Measurements from ENCODE around the gene UBXN1. TPM values are rescaled to one million over a fixed set of nuclear protein-coding genes. Genes with fewer than 3 reads are reported as not detected.

UBXN1 gene
- total RNA-seq, 1 experiment from 2014 or later, result 118 TPM

- H3K9me3 Mint-ChIP-seq (ENCODE audit: unreplicated experiment), result no peaks in the 10 kb centered on the region
- BruUV-seq (replicated peaks), result TSS peak; percentile 53
- H3K36me3 ChIP-seq (ENCODE audit: control insufficient read depth, insufficient read depth, low read length), result peaks cover 7% of the 10 kb centered on the region
- peak overlapping the region; percentile 50 for H3K4me3 ChIP-seq (ENCODE audit: low read depth, low read length)
- H3K4me1 Mint-ChIP-seq (ENCODE audit: low read depth, unreplicated experiment), result peaks cover 4% of the 10 kb centered on the region
- no peaks in the 10 kb centered on the region for H3K27me3 ChIP-seq (replicated peaks; ENCODE audit: control insufficient read depth, insufficient read depth, low read length)
- peak; percentile 71 to 75 for DNase-seq
- TF ChIP-seq, protein P1, sequence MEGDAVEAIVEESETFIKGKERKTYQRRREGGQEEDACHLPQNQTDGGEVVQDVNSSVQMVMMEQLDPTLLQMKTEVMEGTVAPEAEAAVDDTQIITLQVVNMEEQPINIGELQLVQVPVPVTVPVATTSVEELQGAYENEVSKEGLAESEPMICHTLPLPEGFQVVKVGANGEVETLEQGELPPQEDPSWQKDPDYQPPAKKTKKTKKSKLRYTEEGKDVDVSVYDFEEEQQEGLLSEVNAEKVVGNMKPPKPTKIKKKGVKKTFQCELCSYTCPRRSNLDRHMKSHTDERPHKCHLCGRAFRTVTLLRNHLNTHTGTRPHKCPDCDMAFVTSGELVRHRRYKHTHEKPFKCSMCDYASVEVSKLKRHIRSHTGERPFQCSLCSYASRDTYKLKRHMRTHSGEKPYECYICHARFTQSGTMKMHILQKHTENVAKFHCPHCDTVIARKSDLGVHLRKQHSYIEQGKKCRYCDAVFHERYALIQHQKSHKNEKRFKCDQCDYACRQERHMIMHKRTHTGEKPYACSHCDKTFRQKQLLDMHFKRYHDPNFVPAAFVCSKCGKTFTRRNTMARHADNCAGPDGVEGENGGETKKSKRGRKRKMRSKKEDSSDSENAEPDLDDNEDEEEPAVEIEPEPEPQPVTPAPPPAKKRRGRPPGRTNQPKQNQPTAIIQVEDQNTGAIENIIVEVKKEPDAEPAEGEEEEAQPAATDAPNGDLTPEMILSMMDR (IDR thresholded peaks at IDR 0.05; ENCODE audit: insufficient read depth in 1 of 2, low read depth in 1 of 2, low read length in 1 of 2, severe bottlenecking in 1 of 2, unreplicated experiment in 1 of 2), result no peak
- CTCF ChIA-PET, result interaction anchor here (0.8 to 2.1 kb wide), 11 partner anchors 11 to 122 kb away, joined by 3 to 12 read pairs (median 5); partner anchors contain the start of genes B3GAT3, EEF1G, INTS5 and TAF6L
- peak overlapping the region; percentile 99 for H3K4me3 Mint-ChIP-seq (ENCODE audit: unreplicated experiment)
- H3K27me3 Mint-ChIP-seq (ENCODE audit: insufficient read depth, unreplicated experiment), result no peaks in the 10 kb centered on the region
- H3K4me1 ChIP-seq, result peaks cover 9% of the 10 kb centered on the region
- H3K27ac Mint-ChIP-seq (ENCODE audit: unreplicated experiment), result peak overlapping the region; percentile 97
- intact Hi-C loops (cut with micrococcal nuclease; ENCODE audit: unreplicated experiment), result loop anchor here (1.0 to 2.0 kb wide), 3 partner anchors 11 to 42 kb away; partner anchors contain the start of genes GANAB and INTS5
- peaks cover 78% of the 10 kb centered on the region for H3K36me3 Mint-ChIP-seq (ENCODE audit: insufficient read depth, unreplicated experiment)
- POLR2A ChIA-PET, result interaction anchor here (0.6 to 2.1 kb wide), 32 partner anchors 8 to 238 kb away, joined by 3 to 56 read pairs (median 6); partner anchors contain the start of genes B3GAT3, EEF1G, GANAB and HNRNPUL2
- H3K9me3 ChIP-seq, result no peaks in the 10 kb centered on the region
Observed at GRCh38 chr11:62664405-62665074, 14.3 kb downstream of the UBXN1 start.

DNA sequence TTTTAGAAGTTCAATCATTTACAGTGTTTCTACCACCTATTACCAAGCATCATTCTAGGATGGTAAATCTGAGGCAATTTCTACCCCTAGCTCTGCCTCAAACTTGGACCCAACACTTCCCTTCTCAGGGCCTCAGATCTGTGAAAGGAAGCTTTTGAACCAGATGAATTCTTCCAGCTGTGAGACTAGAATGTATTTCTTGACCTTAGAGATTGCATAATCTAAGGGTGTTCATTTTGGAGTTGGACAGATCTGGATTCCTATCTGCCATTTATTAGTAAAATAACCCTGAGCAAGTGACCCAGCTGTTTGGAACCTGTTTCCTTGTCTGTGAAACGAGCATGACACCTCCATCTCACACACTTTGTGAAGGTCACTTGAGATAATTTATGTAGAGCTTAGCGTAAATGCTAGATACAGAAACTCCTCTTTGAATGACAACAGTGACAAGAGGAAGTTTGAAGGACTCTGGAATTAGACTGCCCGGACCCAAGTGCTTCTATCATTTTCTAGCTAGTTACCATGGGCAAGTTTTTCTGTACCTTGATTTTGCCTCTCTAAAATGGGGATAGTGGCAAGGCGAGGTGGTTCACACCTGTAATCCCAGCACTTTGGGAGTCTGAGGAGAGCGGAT, 22.0 kb downstream of the UBXN1 start:
- no peaks in the 10 kb centered on the region for H3K27me3 ChIP-seq (replicated peaks; ENCODE audit: control insufficient read depth, insufficient read depth, low read length)
- H3K4me1 ChIP-seq, result 0 out of 2 replicates have a peak, but pooled peaks cover 4% of the 10 kb centered on the region
- no peak overlapping the region for H3K4me3 ChIP-seq (ENCODE audit: low read depth, low read length)
- no peak overlapping the region for H3K4me3 Mint-ChIP-seq (ENCODE audit: unreplicated experiment)
- H3K27me3 Mint-ChIP-seq (ENCODE audit: insufficient read depth, unreplicated experiment), result no peaks in the 10 kb centered on the region
- no peaks in the 10 kb centered on the region for H3K36me3 ChIP-seq (ENCODE audit: control insufficient read depth, insufficient read depth, low read length)
- intact Hi-C loops (cut with micrococcal nuclease; ENCODE audit: unreplicated experiment), result no loop called here
- no peaks in the 10 kb centered on the region for H3K9me3 ChIP-seq
- ChIA-PET CTCF (interaction anchor here (0.6 kb wide), 1 partner anchor 446 kb away, joined by 3 read pairs; no protein-coding TSS in a partner anchor), POLR2A (interaction anchor here (0.5 to 2.8 kb wide), 5 partner anchors 8 to 162 kb away, joined by 3 to 33 read pairs (median 5); partner anchors contain the start of genes C11orf98, CSKMT, LBHD1 and TUT1)
- peaks cover 7% of the 10 kb centered on the region for H3K4me1 Mint-ChIP-seq (ENCODE audit: low read depth, unreplicated experiment)
- TF ChIP-seq, protein P1 (IDR thresholded peaks at IDR 0.05; ENCODE audit: insufficient read depth in 1 of 2, low read depth in 1 of 2, low read length in 1 of 2, severe bottlenecking in 1 of 2, unreplicated experiment in 1 of 2), result no peak
- DNase-seq, result no peak
- no peaks in the 10 kb centered on the region for H3K9me3 Mint-ChIP-seq (ENCODE audit: unreplicated experiment)
- no peak overlapping the region for H3K27ac Mint-ChIP-seq (ENCODE audit: unreplicated experiment)
- BruUV-seq (replicated peaks), result no TSS peak
- peaks cover 35% of the 10 kb centered on the region for H3K36me3 Mint-ChIP-seq (ENCODE audit: insufficient read depth, unreplicated experiment)

GRCh38 chr11:62654297-62654696, 24.6 kb downstream of the UBXN1 start:
- Histone ChIP-seq H3K36me3 (ENCODE audit: control insufficient read depth, insufficient read depth, low read length) (peaks cover under 1% of the 10 kb centered on the region; the same call in 1 of the 2 replicates), H3K4me3 (ENCODE audit: low read depth, low read length) (no peak overlapping the region), H3K9me3 (no peaks in the 10 kb centered on the region), H3K27me3 (replicated peaks; ENCODE audit: control insufficient read depth, insufficient read depth, low read length) (no peaks in the 10 kb centered on the region), H3K4me1 (peaks cover 8% of the 10 kb centered on the region; the same call in 1 of the 2 replicates)
- Mint-ChIP-seq H3K27me3 (ENCODE audit: insufficient read depth, unreplicated experiment) (no peaks in the 10 kb centered on the region), H3K9me3 (ENCODE audit: unreplicated experiment) (no peaks in the 10 kb centered on the region), H3K4me1 (ENCODE audit: low read depth, unreplicated experiment) (peaks cover 7% of the 10 kb centered on the region), H3K4me3 (ENCODE audit: unreplicated experiment) (peak overlapping the region; percentile 54), H3K27ac (ENCODE audit: unreplicated experiment) (no peak overlapping the region), H3K36me3 (ENCODE audit: insufficient read depth, unreplicated experiment) (peaks cover 38% of the 10 kb centered on the region)
- TF ChIP-seq, protein P1 (IDR thresholded peaks at IDR 0.05; ENCODE audit: insufficient read depth in 1 of 2, low read depth in 1 of 2, low read length in 1 of 2, severe bottlenecking in 1 of 2, unreplicated experiment in 1 of 2), result no peak
- POLR2A ChIA-PET, result no interaction called here
- no peak for DNase-seq
- no TSS peak for BruUV-seq (replicated peaks)
- intact Hi-C loops (cut with micrococcal nuclease; ENCODE audit: unreplicated experiment), result no loop called here
- CTCF ChIA-PET, result no interaction called here

All from Caco-2 (cell line).